ENCODE results near the gene SNAPC4.

- no peak for TF ChIP-seq CTCF (IDR thresholded peaks at IDR 0.05)
- no peak for TF ChIP-seq REST (IDR thresholded peaks at IDR 0.05; ENCODE audit: insufficient read depth in 1 of 2, low read depth in 2 of 2, low read length in 1 of 2)
- no peak for TF ChIP-seq TCF7L2 (IDR thresholded peaks at IDR 0.05; ENCODE audit: low read depth, low read length)
These were observed 21.0 kb downstream of the SNAPC4 start for GRCh38 chr9:136379003-136379287.
